Spleen (tissue), 7 donors: ENCODE measurements around the gene TMEM72.

Experiments used
- POLR2AphosphoS5 ChIP-seq, 3 donors: sonication (generic); formaldehyde crosslinking; IDR thresholded peaks; one replicate each; pipeline ENCODE4 v1.5.1; 2017; ENCODE audit warnings: antibody characterized with exemption in 3 of 3
- TF ChIP-seq, protein P1 (sequence below), 11 experiments: fragments of 200-600 bp in 7 of 11; fragments of 450-650 bp in 4 of 11; sonication (generic) in 4 of 11; IDR thresholded peaks in 8 of 11; conservative IDR thresholded peaks in 3 of 11; 1 replicate in 7 of 11; 2 replicates in 4 of 11; pipeline versions ENCODE4 v1.4.0 to v1.8.0; 2016 to 2021; ENCODE audit warnings: antibody characterized with exemption in 11 of 11, inconsistent platforms in 4 of 11, mild to moderate bottlenecking in 1 of 11
- donor health status: DM: no; HTN: no; CAD: no; lungs with moderate emphysema.
- donor health status: DM: no; HTN: no; CAD: no.
- donor health status: DM: no; HTN: no; CAD: no.

DNA sequence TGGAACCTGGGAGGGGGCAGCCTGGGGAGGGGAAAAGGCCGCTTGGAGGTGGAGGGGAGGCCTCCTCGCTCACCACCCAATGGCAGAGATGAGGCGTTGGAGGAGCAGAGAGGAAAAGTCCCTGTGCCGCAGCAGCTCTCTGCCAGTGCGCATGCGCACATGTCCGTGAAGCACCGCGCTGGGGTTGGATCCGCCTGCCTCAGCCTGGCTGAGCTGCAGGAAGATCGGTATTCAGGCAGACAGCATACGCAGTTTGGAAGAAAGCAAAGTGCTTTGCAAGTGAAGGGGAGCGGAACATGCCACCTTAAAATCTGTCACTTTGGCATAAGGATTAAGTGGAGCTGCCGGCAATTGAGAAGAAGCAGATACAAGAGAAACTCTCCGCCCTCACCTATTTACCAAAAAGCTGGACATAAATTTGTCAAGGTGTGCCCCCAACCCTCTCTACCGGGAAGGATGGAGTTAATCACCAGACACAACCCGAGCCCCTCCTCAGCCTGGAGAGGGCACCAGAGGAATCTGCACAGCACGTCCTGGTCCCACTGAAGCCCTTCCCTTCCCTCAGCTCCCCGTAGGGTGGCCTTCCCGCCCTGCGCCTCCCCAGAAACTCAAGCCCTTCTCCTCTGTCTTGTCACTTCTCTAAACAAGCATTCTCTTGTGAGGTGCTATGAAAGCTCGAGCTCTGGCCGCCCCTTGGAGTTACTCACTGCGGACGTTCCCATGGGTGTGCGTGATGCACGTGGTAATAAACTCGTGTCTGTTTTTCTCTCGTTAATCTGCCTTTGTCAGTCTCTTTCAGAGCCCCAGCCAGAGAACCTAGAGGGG, 32.2 kb upstream of the TMEM72 start:
- peak in 2 of 3 donors; percentile 53 to 64 for TF ChIP-seq POLR2AphosphoS5 (IDR thresholded peaks at IDR 0.05)
- TF ChIP-seq, protein P1, sequence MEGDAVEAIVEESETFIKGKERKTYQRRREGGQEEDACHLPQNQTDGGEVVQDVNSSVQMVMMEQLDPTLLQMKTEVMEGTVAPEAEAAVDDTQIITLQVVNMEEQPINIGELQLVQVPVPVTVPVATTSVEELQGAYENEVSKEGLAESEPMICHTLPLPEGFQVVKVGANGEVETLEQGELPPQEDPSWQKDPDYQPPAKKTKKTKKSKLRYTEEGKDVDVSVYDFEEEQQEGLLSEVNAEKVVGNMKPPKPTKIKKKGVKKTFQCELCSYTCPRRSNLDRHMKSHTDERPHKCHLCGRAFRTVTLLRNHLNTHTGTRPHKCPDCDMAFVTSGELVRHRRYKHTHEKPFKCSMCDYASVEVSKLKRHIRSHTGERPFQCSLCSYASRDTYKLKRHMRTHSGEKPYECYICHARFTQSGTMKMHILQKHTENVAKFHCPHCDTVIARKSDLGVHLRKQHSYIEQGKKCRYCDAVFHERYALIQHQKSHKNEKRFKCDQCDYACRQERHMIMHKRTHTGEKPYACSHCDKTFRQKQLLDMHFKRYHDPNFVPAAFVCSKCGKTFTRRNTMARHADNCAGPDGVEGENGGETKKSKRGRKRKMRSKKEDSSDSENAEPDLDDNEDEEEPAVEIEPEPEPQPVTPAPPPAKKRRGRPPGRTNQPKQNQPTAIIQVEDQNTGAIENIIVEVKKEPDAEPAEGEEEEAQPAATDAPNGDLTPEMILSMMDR (IDR thresholded peaks at IDR 0.05 in 8 of 11, conservative IDR thresholded peaks at IDR 0.05 in 3 of 11) = no peak
